ENCODE results near the gene CALY. TPM values are rescaled to one million over a fixed set of nuclear protein-coding genes. Genes with fewer than 3 reads are reported as not detected.

Gene CALY
- total RNA-seq, 2 experiments from 2014 or later = 3.8 to 3.9 TPM

- intact Hi-C loops (cut with DNase I, micrococcal nuclease) = loop anchor here in 1 of 2 experiments (1.0 kb wide), 1 partner anchor 14 kb away; no protein-coding TSS in a partner anchor
- Mint-ChIP-seq H3K36me3 (ENCODE audit: low read depth) (no peaks in the 10 kb centered on the region), H3K27me3 (no peaks in the 10 kb centered on the region)
Measured at GRCh38 chr10:133354672-133355240, 18.1 kb upstream of the CALY start.

GRCh38 chr10:133353988-133354605 lies 17.4 kb upstream of the CALY start:
- no peaks in the 10 kb centered on the region for H3K36me3 Mint-ChIP-seq (ENCODE audit: low read depth)
- H3K4me1 ChIP-seq (ENCODE audit: insufficient read depth, low read length) = peaks cover 19% of the 10 kb centered on the region
- peaks cover 3% of the 10 kb centered on the region for H3K27me3 Mint-ChIP-seq
- H3K4me3 Mint-ChIP-seq = peak overlapping the region; percentile 51
- ChIA-PET POLR2A (no interaction called here), CTCF (interaction anchor here (0.8 to 1.0 kb wide), 2 partner anchors 24 to 39 kb away, joined by 3 to 4 read pairs; no protein-coding TSS in a partner anchor)
- H3K27ac Mint-ChIP-seq = no peak overlapping the region
- ATAC-seq (ENCODE audit: poor library complexity) (no peak), DNase-seq (no peak)
- no peak for TF ChIP-seq CTCF (IDR thresholded peaks at IDR 0.05)
- intact Hi-C loops (cut with DNase I, micrococcal nuclease) = loop anchor here in 1 of 2 experiments (1.0 kb wide), 1 partner anchor 14 kb away; no protein-coding TSS in a partner anchor
- no peak overlapping the region for H3K4me3 ChIP-seq (ENCODE audit: low read length)
- H3K4me1 Mint-ChIP-seq (ENCODE audit: low read depth) = no peaks in the 10 kb centered on the region
- peaks cover 0 to 6% of the 10 kb centered on the region in 2 experiments for H3K9me3 ChIP-seq (ENCODE audit: control insufficient read depth in 1 of 2, insufficient read depth in 1 of 2, low read length in 2 of 2)
- H3K36me3 ChIP-seq (ENCODE audit: insufficient read depth, low read length) = no peaks in the 10 kb centered on the region
- no peaks in the 10 kb centered on the region for H3K9me3 Mint-ChIP-seq
- no peaks in the 10 kb centered on the region for H3K27me3 ChIP-seq (ENCODE audit: control insufficient read depth in 1 of 2, insufficient read depth in 2 of 2, low read length in 2 of 2)
- no peak overlapping the region for H3K27ac ChIP-seq (ENCODE audit: low read depth in 1 of 2, low read length in 2 of 2)

More at GRCh38 chr10:133354672-133355240, 18.1 kb upstream of the CALY start:
- no peaks in the 10 kb centered on the region for H3K9me3 Mint-ChIP-seq
- no peak overlapping the region for H3K4me3 Mint-ChIP-seq
- Histone ChIP-seq H3K27ac (ENCODE audit: low read depth in 1 of 2, low read length in 2 of 2) (no peak overlapping the region), H3K4me3 (ENCODE audit: low read length) (no peak overlapping the region), H3K9me3 (ENCODE audit: control insufficient read depth in 1 of 2, insufficient read depth in 1 of 2, low read length in 2 of 2) (peaks cover 0 to 6% of the 10 kb centered on the region in 2 experiments), H3K4me1 (ENCODE audit: insufficient read depth, low read length) (peaks cover 19% of the 10 kb centered on the region), H3K36me3 (ENCODE audit: insufficient read depth, low read length) (no peaks in the 10 kb centered on the region), H3K27me3 (ENCODE audit: control insufficient read depth in 1 of 2, insufficient read depth in 2 of 2, low read length in 2 of 2) (no peaks in the 10 kb centered on the region)
- ChIA-PET POLR2A (no interaction called here), CTCF (no interaction called here)
- no peak overlapping the region for H3K27ac Mint-ChIP-seq
- no peak for ATAC-seq (ENCODE audit: poor library complexity)
- no peaks in the 10 kb centered on the region for H3K4me1 Mint-ChIP-seq (ENCODE audit: low read depth)
- no peak for DNase-seq
- no peak for TF ChIP-seq CTCF (IDR thresholded peaks at IDR 0.05)

- Histone ChIP-seq H3K27me3 (ENCODE audit: control insufficient read depth in 1 of 2, insufficient read depth in 2 of 2, low read length in 2 of 2) (no peaks in the 10 kb centered on the region), H3K36me3 (ENCODE audit: insufficient read depth, low read length) (no peaks in the 10 kb centered on the region), H3K9me3 (ENCODE audit: control insufficient read depth in 1 of 2, insufficient read depth in 1 of 2, low read length in 2 of 2) (peaks cover 0 to 3% of the 10 kb centered on the region in 2 experiments), H3K4me3 (ENCODE audit: low read length) (no peak overlapping the region), H3K27ac (ENCODE audit: low read depth in 1 of 2, low read length in 2 of 2) (no peak overlapping the region), H3K4me1 (ENCODE audit: insufficient read depth, low read length) (peaks cover 19% of the 10 kb centered on the region)
- Mint-ChIP-seq H3K9me3 (no peaks in the 10 kb centered on the region), H3K27me3 (peaks cover 7% of the 10 kb centered on the region), H3K4me1 (ENCODE audit: low read depth) (no peaks in the 10 kb centered on the region), H3K4me3 (no peak overlapping the region), H3K36me3 (ENCODE audit: low read depth) (no peaks in the 10 kb centered on the region), H3K27ac (no peak overlapping the region)
- no peak for TF ChIP-seq CTCF (IDR thresholded peaks at IDR 0.05)
- DNase-seq (no peak), ATAC-seq (ENCODE audit: poor library complexity) (no peak)
- POLR2A ChIA-PET = no interaction called here
- intact Hi-C loops (cut with DNase I, micrococcal nuclease) = no loop called here
- CTCF ChIA-PET = interaction anchor here (0.8 to 1.0 kb wide), 2 partner anchors 24 to 39 kb away, joined by 3 to 4 read pairs; no protein-coding TSS in a partner anchor
Measured at GRCh38 chr10:133353202-133353959, 16.7 kb upstream of the CALY start.
